Measurements from ENCODE around the gene TFF2.

DNA sequence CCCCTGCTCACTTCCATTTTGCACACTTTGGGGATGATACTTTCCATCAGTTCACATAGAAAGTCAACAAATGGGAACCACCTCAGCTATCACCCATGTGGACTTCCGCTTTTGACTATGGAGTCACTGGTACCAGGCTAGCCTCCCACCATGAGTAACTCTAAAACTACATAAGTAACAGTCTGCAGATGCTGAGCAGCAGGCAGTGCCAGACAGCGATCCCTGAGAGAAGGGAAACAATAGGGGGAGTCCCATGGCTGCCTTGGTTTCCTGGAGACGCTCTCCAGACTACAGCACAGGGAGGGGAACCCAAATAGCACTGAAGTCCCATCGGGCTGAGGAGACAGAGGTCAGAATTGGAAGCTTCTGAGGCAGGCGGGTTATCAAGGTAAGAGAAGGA, 2.8 kb upstream of the TFF2 start:
- no peak for TF ChIP-seq TAF1 (IDR thresholded peaks at IDR 0.05; ENCODE audit: low read depth, low read length)
- no peak for TF ChIP-seq POLR2A (IDR thresholded peaks at IDR 0.05; ENCODE audit: low read depth, low read length)
- TF ChIP-seq POLR2AphosphoS5 (IDR thresholded peaks at IDR 0.05; ENCODE audit: low read depth, low read length): no peak
- no peak for TF ChIP-seq SPI1 (IDR thresholded peaks at IDR 0.05; ENCODE audit: low read depth, low read length)
- TF ChIP-seq PAX5 (IDR thresholded peaks at IDR 0.05; ENCODE audit: insufficient read depth, low read length, severe bottlenecking): no peak
- no peak for TF ChIP-seq POU2F2 (IDR thresholded peaks at IDR 0.05; ENCODE audit: low read depth, low read length)

All from GM12891 (cell line).